Tibial nerve (tissue), 4 donors: Measurements from ENCODE around the gene ATP8A2.

Experiments used
- CTCF ChIP-seq, 5 experiments: fragments of 200-600 bp in 3 of 5; fragments of 450-650 bp in 2 of 5; sonication (generic) in 3 of 5; IDR thresholded peaks; one replicate each; pipeline ENCODE4 v1.5.1; 2016 to 2019; ENCODE audit warnings: antibody characterized with exemption in 5 of 5, mild to moderate bottlenecking in 3 of 5, moderate library complexity in 2 of 5
- EP300 ChIP-seq, 2 donors: sonication (generic); formaldehyde crosslinking; IDR thresholded peaks; one replicate each; pipeline ENCODE4 v1.6.1; 2017; ENCODE audit warnings: antibody characterized with exemption in 2 of 2, mild to moderate bottlenecking in 1 of 2
- POLR2A ChIP-seq, 2 donors: fragments of 450-650 bp; IDR thresholded peaks; one replicate each; pipeline ENCODE4 v1.6.1; 2017; ENCODE audit warnings: antibody characterized with exemption in 2 of 2, mild to moderate bottlenecking in 2 of 2, moderate library complexity in 2 of 2

- TF ChIP-seq POLR2A (IDR thresholded peaks at IDR 0.05) (no peak), CTCF (IDR thresholded peaks at IDR 0.05) (no peak), EP300 (IDR thresholded peaks at IDR 0.05) (no peak)
These were observed 529.9 kb downstream of the ATP8A2 start for GRCh38 chr13:25901460-25902376.
